Heart left ventricle (tissue), 13 donors: ENCODE results near the gene PRXL2C.
A peak's percentile ranks its signal among the peaks of the same experiment; 100 is the strongest.

ENCODE experiments used
- CTCF ChIP-seq, 12 donors: fragments of 200-600 bp; sonication (generic) in 4 of 12; IDR thresholded peaks; one replicate each; pipeline versions ENCODE4 v1.5.0 to v1.8.0; 2018 to 2022; ENCODE audit warnings: antibody characterized with exemption in 12 of 12, mild to moderate bottlenecking in 5 of 12
- POLR2A ChIP-seq, 2 donors: fragments of 450-650 bp; IDR thresholded peaks; one replicate each; pipeline ENCODE4 v1.6.1; 2017; ENCODE audit warnings: antibody characterized with exemption in 2 of 2, mild to moderate bottlenecking in 2 of 2, moderate library complexity in 2 of 2
- donor health status: ischemic (EF 13 %, LVEDD 7.1; RV severe dilation, severe dysfunction).
- donor health status: DM: no; HTN: yes; CAD: no.
- donor health status: DM: no; HTN: no; CAD: no.
- donor health status: ischemic (EF 25% LVEDD 6.9; RV normal size, moderate dysfunction).
- donor health status: ischemic (EF 25% LVEDD 5.7; RV mildly dilated, moderate dysfunction).
- donor health status: ischemic (EF 35%, LVEDD 5.7; RV mildly dilated, moderate dysfunction).
- donor health status: nonischemic (EF 11% LVEDD 7.7; RV severe dilation, severe dysfunction).
- donor health status: DM: yes; HTN: yes; CAD: no.
- donor health status: PGD.
- donor health status: ischemic (EF 29% LVEDD 5.4; RV normal size, mild dysfunction).
- donor health status: nonischemic (EF 23%, LVEDD 6.1; RV moderate dilation, normal function).

GRCh38 chr9:96655198-96655851 lies at the start of gene PRXL2C:
- TF ChIP-seq CTCF (IDR thresholded peaks at IDR 0.05) (peak in 1 of 12 donors; percentile 1), POLR2A (IDR thresholded peaks at IDR 0.05) (no peak)
